ENCODE measurements around the gene MAN2A2. TPM values are rescaled to one million over a fixed set of nuclear protein-coding genes. Genes with fewer than 3 reads are reported as not detected.
"Not testable (repeated sequence)": the region's sequence is repeated elsewhere in the genome, so short reads cannot be mapped to it uniquely, and the experiment has no call there.

MAN2A2 gene
- total RNA-seq, 2 donors from 2014 or later = 172 to 244 TPM

DNA sequence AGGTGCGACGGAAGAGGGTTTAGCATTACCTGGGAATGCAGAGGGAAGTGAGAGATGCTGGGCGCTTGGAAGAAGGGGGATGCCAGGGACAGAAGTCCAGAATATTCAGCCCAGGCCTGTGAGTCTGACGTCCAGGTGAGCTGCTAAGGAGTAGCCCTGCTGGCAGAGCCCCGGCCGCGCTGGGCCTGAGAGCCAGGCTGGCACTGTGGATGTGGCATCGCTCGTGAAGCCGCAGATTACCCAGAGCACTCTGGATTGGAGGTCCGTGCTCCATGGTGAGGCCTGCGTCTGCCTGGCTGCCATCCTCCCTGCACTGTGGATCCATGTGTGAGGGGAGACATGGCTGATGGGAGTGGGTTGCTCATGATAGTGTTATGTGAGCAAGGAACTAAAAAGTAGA lies 14.5 kb downstream of the MAN2A2 start:
- H3K9me3 Mint-ChIP-seq = no peaks in the 10 kb centered on the region
- DNase-seq (ENCODE audit: low spot score) (no peak), ATAC-seq (no peak)
- peaks cover 10 to 13% of the 10 kb centered on the region in 2 donors for H3K4me1 Mint-ChIP-seq (ENCODE audit: low read depth in 2 of 2)
- H3K36me3 Mint-ChIP-seq = peaks cover 33% of the 10 kb centered on the region
- peak overlapping the region in 1 of 2 donors; percentile 22 for H3K27ac Mint-ChIP-seq
- H3K27me3 Mint-ChIP-seq = no peaks in the 10 kb centered on the region
- no peak overlapping the region for H3K4me3 Mint-ChIP-seq

DNA sequence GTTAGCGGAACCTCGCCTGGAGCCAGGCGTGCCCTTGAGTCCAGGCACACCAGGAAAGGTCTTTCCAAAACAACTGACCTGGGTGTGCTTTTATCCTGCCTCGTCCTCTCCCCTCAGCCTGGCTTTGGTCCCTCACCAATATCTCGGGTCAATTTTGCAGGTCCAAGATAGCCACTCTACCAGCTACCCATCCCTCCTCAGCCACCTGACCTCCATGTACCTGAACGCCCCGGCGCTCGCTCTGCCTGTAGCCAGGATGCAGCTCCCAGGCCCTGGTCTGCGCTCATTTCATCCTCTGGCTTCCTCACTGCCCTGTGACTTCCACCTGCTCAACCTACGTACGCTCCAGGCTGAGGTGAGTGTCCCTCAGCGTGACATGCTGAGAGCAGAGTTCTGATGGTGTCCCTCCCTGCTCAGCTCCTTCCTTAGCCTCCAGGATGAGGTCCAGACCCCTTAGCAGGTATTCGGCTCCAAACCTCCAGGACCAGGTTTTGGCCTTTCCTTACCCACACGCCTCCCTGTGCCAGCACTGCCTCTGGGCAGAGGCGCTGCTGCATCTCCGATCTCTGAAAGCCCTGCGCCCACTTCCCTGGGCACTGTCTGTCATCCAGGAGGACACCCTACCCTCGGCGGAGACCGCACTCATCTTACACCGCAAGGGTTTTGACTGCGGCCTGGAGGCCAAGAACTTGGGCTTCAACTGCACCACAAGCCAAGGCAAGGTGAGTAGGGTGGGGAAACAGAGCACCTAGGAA lies 15.1 kb downstream of the MAN2A2 start:
- Mint-ChIP-seq H3K9me3 (no peaks in the 10 kb centered on the region), H3K4me3 (no peak overlapping the region), H3K36me3 (peaks cover 33% of the 10 kb centered on the region), H3K27me3 (no peaks in the 10 kb centered on the region), H3K27ac (no peak overlapping the region), H3K4me1 (ENCODE audit: low read depth in 2 of 2) (peaks cover 10 to 13% of the 10 kb centered on the region in 2 donors)
- DNase-seq (ENCODE audit: low spot score) (no peak), ATAC-seq (no peak)

GRCh38 chr15:90918835-90919234 lies 15.7 kb downstream of the MAN2A2 start:
- Mint-ChIP-seq H3K4me3 (no peak overlapping the region), H3K9me3 (no peaks in the 10 kb centered on the region), H3K27me3 (no peaks in the 10 kb centered on the region), H3K36me3 (peaks cover 33% of the 10 kb centered on the region), H3K4me1 (ENCODE audit: low read depth in 2 of 2) (peaks cover 10 to 18% of the 10 kb centered on the region in 2 donors), H3K27ac (no peak overlapping the region)
- DNase-seq (ENCODE audit: low spot score) (no peak), ATAC-seq (no peak)

DNA sequence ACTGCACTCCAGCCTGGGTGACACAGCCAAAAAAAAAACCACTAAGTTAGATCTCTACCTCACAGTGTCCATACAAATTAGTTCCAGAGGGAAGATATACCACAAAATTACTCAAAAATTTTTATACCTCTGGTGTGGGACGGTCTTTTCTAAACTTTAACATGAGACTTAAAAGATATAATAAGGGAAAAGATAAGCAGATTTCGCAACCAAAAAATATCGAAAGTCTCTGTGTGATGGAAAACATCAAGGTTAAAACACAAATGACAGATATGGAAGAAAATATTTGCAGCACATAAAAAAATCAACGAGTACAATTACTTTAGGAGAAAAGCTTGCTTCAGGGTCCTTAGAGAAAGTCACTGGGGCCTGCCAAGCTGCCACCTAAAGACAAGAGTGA lies 18.8 kb downstream of the MAN2A2 start:
- peaks cover 7 to 34% of the 10 kb centered on the region in 2 donors for H3K4me1 Mint-ChIP-seq (ENCODE audit: low read depth in 2 of 2)
- ATAC-seq (no peak), DNase-seq (ENCODE audit: low spot score) (no peak)
- peaks cover 28% of the 10 kb centered on the region for H3K36me3 Mint-ChIP-seq
- H3K27me3 Mint-ChIP-seq = no peaks in the 10 kb centered on the region
- no peaks in the 10 kb centered on the region for H3K9me3 Mint-ChIP-seq
- peak overlapping the region in 1 of 2 donors; percentile 80 for H3K27ac Mint-ChIP-seq
- H3K4me3 Mint-ChIP-seq = no peak overlapping the region

GRCh38 chr15:90922712-90923322 lies 19.7 kb downstream of the MAN2A2 start:
- Mint-ChIP-seq H3K27ac (peak overlapping the region in 1 of 2 donors; percentile 80), H3K36me3 (peaks cover 19% of the 10 kb centered on the region), H3K4me1 (ENCODE audit: low read depth in 2 of 2) (peaks cover 4 to 34% of the 10 kb centered on the region in 2 donors)
- not testable (repeated sequence) for H3K27me3 Mint-ChIP-seq; DNase-seq (ENCODE audit: low spot score); H3K4me3 Mint-ChIP-seq; H3K9me3 Mint-ChIP-seq
- ATAC-seq = peak in 1 of 2 donors; percentile 86

- H3K36me3 Mint-ChIP-seq = peaks cover 14% of the 10 kb centered on the region
- H3K27ac Mint-ChIP-seq = peak overlapping the region; percentile 36 to 80
- ATAC-seq (peak; percentile 58 to 86), DNase-seq (ENCODE audit: low spot score) (no peak)
- H3K27me3 Mint-ChIP-seq = no peaks in the 10 kb centered on the region
- H3K4me3 Mint-ChIP-seq = peak overlapping the region; percentile 54
- peaks cover 8 to 40% of the 10 kb centered on the region in 2 donors for H3K4me1 Mint-ChIP-seq (ENCODE audit: low read depth in 2 of 2)
- H3K9me3 Mint-ChIP-seq = no peaks in the 10 kb centered on the region
These were observed 21.3 kb downstream of the MAN2A2 start for GRCh38 chr15:90924375-90924774.

GRCh38 chr15:90926766-90927165 lies 23.7 kb downstream of the MAN2A2 start:
- DNase-seq (ENCODE audit: low spot score); H3K9me3 Mint-ChIP-seq; H3K36me3 Mint-ChIP-seq; H3K27me3 Mint-ChIP-seq; ATAC-seq; H3K27ac Mint-ChIP-seq; H3K4me3 Mint-ChIP-seq: not testable (repeated sequence)
- peaks cover 15 to 47% of the 10 kb centered on the region in 2 donors for H3K4me1 Mint-ChIP-seq (ENCODE audit: low read depth in 2 of 2)

GRCh38 chr15:90928106-90928505 lies 25.0 kb downstream of the MAN2A2 start:
- H3K27ac Mint-ChIP-seq = peak overlapping the region; percentile 90 to 99
- not testable (repeated sequence) for H3K36me3 Mint-ChIP-seq; H3K27me3 Mint-ChIP-seq; ATAC-seq; H3K9me3 Mint-ChIP-seq; DNase-seq (ENCODE audit: low spot score)
- peaks cover 21 to 50% of the 10 kb centered on the region in 2 donors for H3K4me1 Mint-ChIP-seq (ENCODE audit: low read depth in 2 of 2)
- peak overlapping the region; percentile 53 for H3K4me3 Mint-ChIP-seq

DNA sequence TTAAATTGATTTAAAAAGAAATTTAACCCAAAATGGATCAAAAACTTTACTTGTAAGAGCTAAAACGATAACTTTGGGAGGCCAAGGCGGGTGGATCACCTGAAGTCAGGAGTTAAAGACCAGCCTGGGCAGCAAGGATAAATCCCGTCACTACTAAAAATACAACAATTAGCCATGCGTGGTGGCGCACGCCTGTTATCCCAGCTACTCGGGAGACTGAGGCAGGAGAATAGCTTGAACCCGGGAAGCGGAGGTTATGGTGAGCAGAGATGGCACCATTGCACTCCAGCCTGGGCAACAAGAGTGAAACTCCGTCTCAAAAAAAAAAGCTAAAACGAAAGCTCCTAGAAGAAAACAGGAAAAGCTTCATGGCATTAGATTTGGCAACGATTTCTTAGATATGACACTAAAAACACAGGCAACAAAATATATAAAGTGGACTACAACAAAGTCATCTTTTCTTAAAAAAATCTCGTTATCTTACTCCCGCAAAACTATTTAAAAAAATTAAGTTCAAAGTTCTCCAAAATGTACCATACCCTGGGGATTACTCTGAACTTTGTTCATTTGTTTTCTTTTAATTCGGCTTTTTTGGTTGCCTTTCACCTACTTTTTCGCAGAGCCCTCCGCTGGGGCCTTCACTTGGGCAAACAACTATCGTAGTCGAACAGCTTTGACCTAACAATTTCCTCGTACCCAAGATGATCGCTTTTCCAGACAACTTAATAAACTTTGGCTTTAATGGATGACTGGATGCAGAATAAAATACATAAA lies 26.3 kb downstream of the MAN2A2 start:
- Mint-ChIP-seq H3K4me3 (peak overlapping the region; percentile 96), H3K4me1 (ENCODE audit: low read depth in 2 of 2) (peaks cover 34 to 53% of the 10 kb centered on the region in 2 donors), H3K36me3 (no peaks in the 10 kb centered on the region), H3K27me3 (no peaks in the 10 kb centered on the region), H3K27ac (peak overlapping the region; percentile 90 to 99), H3K9me3 (no peaks in the 10 kb centered on the region)
- no peak for ATAC-seq
- DNase-seq (ENCODE audit: low spot score) = no peak

GRCh38 chr15:90930861-90931574 lies 27.9 kb downstream of the MAN2A2 start:
- ATAC-seq (no peak), DNase-seq (ENCODE audit: low spot score) (no peak)
- H3K27me3 Mint-ChIP-seq = no peaks in the 10 kb centered on the region
- H3K27ac Mint-ChIP-seq = peak overlapping the region; percentile 90 to 99
- no peaks in the 10 kb centered on the region for H3K36me3 Mint-ChIP-seq
- no peaks in the 10 kb centered on the region for H3K9me3 Mint-ChIP-seq
- peaks cover 37 to 51% of the 10 kb centered on the region in 2 donors for H3K4me1 Mint-ChIP-seq (ENCODE audit: low read depth in 2 of 2)
- H3K4me3 Mint-ChIP-seq = peak overlapping the region; percentile 96

DNA sequence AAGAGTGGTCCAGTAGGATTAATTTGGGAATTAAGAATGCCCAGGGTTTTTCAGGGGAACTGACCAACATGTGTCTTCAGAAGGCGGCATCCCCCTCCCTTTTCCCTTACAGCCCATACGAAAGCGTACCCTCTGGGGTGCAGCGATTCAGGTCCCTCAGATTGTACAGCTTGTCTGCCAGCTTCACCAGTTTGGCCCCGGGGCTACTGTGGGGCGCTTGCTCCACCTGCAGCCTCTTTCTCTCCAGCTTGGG lies 28.4 kb downstream of the MAN2A2 start:
- H3K27ac Mint-ChIP-seq = peak overlapping the region; percentile 90 to 99

DNA sequence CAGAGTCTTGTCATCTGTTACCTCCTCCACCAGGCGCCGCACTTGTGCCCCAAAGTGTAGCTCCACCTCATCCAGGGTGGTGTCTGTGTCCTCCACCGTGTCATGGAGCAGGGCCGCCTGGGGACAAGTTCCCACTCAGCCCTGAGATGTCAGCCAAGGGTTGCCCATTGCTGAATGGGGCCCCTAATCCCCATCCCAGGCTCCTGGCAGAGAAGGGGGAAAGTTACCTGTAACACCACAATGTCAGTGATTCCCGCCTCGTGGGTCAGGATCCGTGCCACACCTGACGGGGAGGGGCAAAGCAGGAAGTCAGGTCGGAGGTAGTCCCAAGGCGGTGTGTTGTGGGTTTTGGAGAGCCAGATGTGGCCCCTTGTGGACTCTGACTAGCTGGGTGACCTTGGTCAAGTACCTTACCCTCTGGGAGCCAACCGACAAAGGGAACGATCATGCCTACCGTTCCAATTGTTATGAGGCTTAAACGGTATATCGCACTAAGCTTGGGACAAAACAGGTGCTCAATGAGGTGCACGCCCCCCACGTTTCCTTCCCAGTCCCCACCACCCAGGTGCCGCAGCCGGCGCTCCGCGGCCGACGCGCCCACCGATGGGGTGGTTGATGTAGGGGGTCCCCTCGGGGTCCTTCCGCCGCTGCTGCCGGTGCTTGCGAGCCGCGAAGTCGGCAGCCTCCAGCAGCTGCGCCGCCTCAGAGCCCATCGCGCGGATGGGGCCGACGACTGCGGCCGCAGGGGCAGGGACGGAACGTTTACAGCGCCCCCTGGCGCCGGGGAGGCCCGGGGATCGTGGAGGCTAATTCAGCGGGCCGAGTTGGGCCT lies 28.9 kb downstream of the MAN2A2 start, which contains the start of gene HDDC3:
TSS of gene HDDC3 (minus strand) at position 722 of the 832 bp plus-strand sequence. CDS start at position 713, 9 bp downstream.
- Mint-ChIP-seq H3K36me3 (no peaks in the 10 kb centered on the region), H3K9me3 (no peaks in the 10 kb centered on the region), H3K27me3 (no peaks in the 10 kb centered on the region), H3K4me1 (ENCODE audit: low read depth in 2 of 2) (peaks cover 46 to 61% of the 10 kb centered on the region in 2 donors), H3K27ac (peak within 1 kb of the TSS; percentile 90 to 99), H3K4me3 (peak within 1 kb of the TSS; percentile 96)
- peak; percentile 94 for DNase-seq (ENCODE audit: low spot score)
- peak; percentile 66 to 67 for ATAC-seq

More for the DNA sequence above, 28.4 kb downstream of the MAN2A2 start:
- H3K36me3 Mint-ChIP-seq = no peaks in the 10 kb centered on the region
- ATAC-seq (no peak), DNase-seq (ENCODE audit: low spot score) (no peak)
- H3K27me3 Mint-ChIP-seq = no peaks in the 10 kb centered on the region
- H3K9me3 Mint-ChIP-seq = no peaks in the 10 kb centered on the region
- peaks cover 41 to 56% of the 10 kb centered on the region in 2 donors for H3K4me1 Mint-ChIP-seq (ENCODE audit: low read depth in 2 of 2)
- peak overlapping the region; percentile 96 for H3K4me3 Mint-ChIP-seq

- Mint-ChIP-seq H3K4me1 (ENCODE audit: low read depth in 2 of 2) (peaks cover 47 to 62% of the 10 kb centered on the region in 2 donors), H3K36me3 (no peaks in the 10 kb centered on the region), H3K4me3 (peak overlapping the region; percentile 96), H3K9me3 (no peaks in the 10 kb centered on the region), H3K27me3 (no peaks in the 10 kb centered on the region), H3K27ac (peak overlapping the region; percentile 90 to 99)
- ATAC-seq (no peak), DNase-seq (ENCODE audit: low spot score) (no peak)
These were observed 29.5 kb downstream of the MAN2A2 start for GRCh38 chr15:90932660-90932991.

Measured in natural killer cell treated with Interleukin-12 subunit alpha and Interleukin-12 subunit beta and Interleukin-15 and Interleukin-18, amount 100 ng/mL, for 72 hours (primary cell).